Esophagus squamous epithelium (tissue), 5 donors: ENCODE results near the gene LYRM2. TPM values are rescaled to one million over a fixed set of nuclear protein-coding genes. Genes with fewer than 3 reads are reported as not detected.
"Not testable (repeated sequence)": the region's sequence is repeated elsewhere in the genome, so short reads cannot be mapped to it uniquely, and the experiment has no call there.

Source experiments
- DNase-seq: peaks from one replicate; lab custom pipeline; 2025; lab: John Stamatoyannopoulos, UW
- H3K27ac ChIP-seq, 4 donors: fragments of 200-600 bp; sonication (generic); one replicate each; pipeline ENCODE4 v1.5.1; 2016 to 2019; ENCODE audit warnings: mild to moderate bottlenecking in 1 of 4
- H3K27me3 ChIP-seq, 4 donors: fragments of 200-600 bp; sonication (generic); 1 replicate in 3 of 4; 2 replicates in 1 of 4; pipeline versions ENCODE4 v1.5.1 to v1.6.0; 2017 to 2021; ENCODE audit warnings: antibody characterized with exemption in 1 of 4
- H3K36me3 ChIP-seq, 3 donors: fragments of 200-600 bp; sonication (generic); one replicate each; pipeline ENCODE4 v1.5.1; 2016 to 2019
- H3K4me1 ChIP-seq, 3 donors: fragments of 200-600 bp; sonication (generic); one replicate each; pipeline ENCODE4 v1.5.1; 2017 to 2019
- H3K4me3 ChIP-seq, 4 donors: fragments of 200-600 bp; sonication (generic); 1 replicate in 3 of 4; 2 replicates in 1 of 4; pipeline ENCODE4 v1.5.1; 2016 to 2019; ENCODE audit warnings: mild to moderate bottlenecking in 2 of 4, moderate library complexity in 1 of 4
- H3K9me3 ChIP-seq, 3 donors: fragments of 200-600 bp; sonication (generic); one replicate each; pipeline ENCODE4 v1.5.1; 2016 to 2019
- POLR2A ChIP-seq, 4 donors: fragments of 450-650 bp; IDR thresholded peaks; one replicate each; pipeline ENCODE4 v1.6.1; 2017; ENCODE audit warnings: antibody characterized with exemption in 4 of 4, mild to moderate bottlenecking in 4 of 4, moderate library complexity in 3 of 4
- WGBS, 2 donors: methylation state at CpG; one replicate each; pipeline ENCODE4 v1.1.5; 2018; 5-methylcytosine and 5-hydroxymethylcytosine counted together
- intact Hi-C: fragments of 100-400 bp; cut with DNase I; formaldehyde crosslinking; loops from one replicate; pipeline ENCODE4 v1.15.0; 2022
- total RNA-seq, 4 donors: library from RNA; depleted of rRNA; stranded (reverse); fragments of >200 nt; gene quantifications; one replicate each; pipeline ENCODE4 v1.1.0, GENCODE V29; 2016
- TF ChIP-seq, protein P1 (sequence below), 6 experiments: fragments of 450-650 bp in 4 of 6; fragments of 200-600 bp in 2 of 6; sonication (generic) in 2 of 6; IDR thresholded peaks; one replicate each; pipeline ENCODE4 v1.5.1; 2016 to 2019; ENCODE audit warnings: antibody characterized with exemption in 6 of 6, mild to moderate bottlenecking in 4 of 6, moderate library complexity in 4 of 6
- donor health status: DM: yes; HTN: yes; CAD: no.

Gene LYRM2
- total RNA-seq, 4 donors from 2014 or later = 4.6 to 16.6 (median 15.1) TPM

GRCh38 chr6:89650579-89650978 is 12.0 kb upstream of the LYRM2 start:
- Histone ChIP-seq H3K27ac (no peak overlapping the region), H3K36me3 (peaks cover 11 to 98% (median 39%) of the 10 kb centered on the region in 3 donors)
- 90 to 92% methylated on average over 6 to 8 of the region's 8 CpGs for WGBS, 2 donors

GRCh38 chr6:89649682-89650081 is 11.1 kb upstream of the LYRM2 start:
- no peaks in the 10 kb centered on the region for H3K9me3 ChIP-seq
- WGBS, 2 donors = 94 to 100% methylated on average over 1 of the region's 1 CpG
- H3K36me3 ChIP-seq = peaks cover 11 to 98% (median 33%) of the 10 kb centered on the region in 3 donors
- TF ChIP-seq POLR2A (IDR thresholded peaks at IDR 0.05) = no peak
- H3K4me1 ChIP-seq = peaks cover 0 to 6% (median 0%) of the 10 kb centered on the region in 3 donors
- H3K27me3 ChIP-seq = no peaks in the 10 kb centered on the region
- intact Hi-C loops = no loop called here
- no peak overlapping the region for H3K27ac ChIP-seq
- H3K4me3 ChIP-seq = no peak overlapping the region
- DNase-seq = no peak

More at GRCh38 chr6:89650579-89650978, 12.0 kb upstream of the LYRM2 start:
- Histone ChIP-seq H3K4me1 (no peaks in the 10 kb centered on the region), H3K9me3 (no peaks in the 10 kb centered on the region), H3K27me3 (no peaks in the 10 kb centered on the region), H3K4me3 (no peak overlapping the region)
- no peak for TF ChIP-seq POLR2A (IDR thresholded peaks at IDR 0.05)
- TF ChIP-seq, protein P1, sequence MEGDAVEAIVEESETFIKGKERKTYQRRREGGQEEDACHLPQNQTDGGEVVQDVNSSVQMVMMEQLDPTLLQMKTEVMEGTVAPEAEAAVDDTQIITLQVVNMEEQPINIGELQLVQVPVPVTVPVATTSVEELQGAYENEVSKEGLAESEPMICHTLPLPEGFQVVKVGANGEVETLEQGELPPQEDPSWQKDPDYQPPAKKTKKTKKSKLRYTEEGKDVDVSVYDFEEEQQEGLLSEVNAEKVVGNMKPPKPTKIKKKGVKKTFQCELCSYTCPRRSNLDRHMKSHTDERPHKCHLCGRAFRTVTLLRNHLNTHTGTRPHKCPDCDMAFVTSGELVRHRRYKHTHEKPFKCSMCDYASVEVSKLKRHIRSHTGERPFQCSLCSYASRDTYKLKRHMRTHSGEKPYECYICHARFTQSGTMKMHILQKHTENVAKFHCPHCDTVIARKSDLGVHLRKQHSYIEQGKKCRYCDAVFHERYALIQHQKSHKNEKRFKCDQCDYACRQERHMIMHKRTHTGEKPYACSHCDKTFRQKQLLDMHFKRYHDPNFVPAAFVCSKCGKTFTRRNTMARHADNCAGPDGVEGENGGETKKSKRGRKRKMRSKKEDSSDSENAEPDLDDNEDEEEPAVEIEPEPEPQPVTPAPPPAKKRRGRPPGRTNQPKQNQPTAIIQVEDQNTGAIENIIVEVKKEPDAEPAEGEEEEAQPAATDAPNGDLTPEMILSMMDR (IDR thresholded peaks at IDR 0.05) = no peak
- intact Hi-C loops = no loop called here
- no peak for DNase-seq

GRCh38 chr6:89644864-89645263 is 6.3 kb upstream of the LYRM2 start:
- DNase-seq = no peak
- Histone ChIP-seq H3K9me3 (no peaks in the 10 kb centered on the region), H3K36me3 (peaks cover 11 to 84% (median 19%) of the 10 kb centered on the region in 3 donors), H3K27ac (no peak overlapping the region), H3K4me1 (peaks cover 0 to 11% (median 0%) of the 10 kb centered on the region in 3 donors), H3K27me3 (no peaks in the 10 kb centered on the region), H3K4me3 (no peak overlapping the region)
- 29 to 46% methylated on average over 4 of the region's 4 CpGs for WGBS, 2 donors
- intact Hi-C loops = no loop called here
- TF ChIP-seq POLR2A (IDR thresholded peaks at IDR 0.05) = no peak
- TF ChIP-seq, protein P1 (IDR thresholded peaks at IDR 0.05) = no peak

- intact Hi-C loops = no loop called here
- no peak for DNase-seq
- no peaks in the 10 kb centered on the region for H3K27me3 ChIP-seq
- TF ChIP-seq, protein P1 (IDR thresholded peaks at IDR 0.05) = no peak
- TF ChIP-seq POLR2A (IDR thresholded peaks at IDR 0.05) = no peak
- H3K4me3 ChIP-seq = no peak overlapping the region
- peaks cover 0 to 22% (median 0%) of the 10 kb centered on the region in 3 donors for H3K4me1 ChIP-seq
- no peaks in the 10 kb centered on the region for H3K9me3 ChIP-seq
- no peak overlapping the region for H3K27ac ChIP-seq
- 56 to 59% methylated on average over 2 to 3 of the region's 3 CpGs for WGBS, 2 donors
- peaks cover 5 to 69% (median 19%) of the 10 kb centered on the region in 3 donors for H3K36me3 ChIP-seq
Observed at GRCh38 chr6:89643406-89643805, 4.9 kb upstream of the LYRM2 start.

DNA sequence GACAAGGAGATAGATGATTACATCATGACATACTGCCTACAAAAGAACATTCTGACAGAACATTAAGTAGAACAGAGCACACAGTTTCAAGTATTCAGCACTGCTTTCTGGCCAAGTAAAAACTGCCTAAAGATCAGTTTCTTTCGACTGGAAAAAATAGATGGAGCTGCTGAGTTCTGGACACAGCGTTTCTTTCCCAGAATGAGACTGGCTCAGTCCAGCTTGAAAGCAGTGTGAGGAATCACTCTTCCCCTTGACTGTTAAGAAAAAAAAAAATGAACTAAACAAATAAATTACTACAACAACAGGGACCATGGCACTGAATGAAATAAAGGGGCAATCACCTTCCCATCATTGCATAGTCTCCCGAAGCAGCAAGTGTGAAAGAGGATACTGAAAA is 4.4 kb upstream of the LYRM2 start:
- peaks cover 0 to 23% (median under 1%) of the 10 kb centered on the region in 3 donors for H3K4me1 ChIP-seq
- no peak for TF ChIP-seq POLR2A (IDR thresholded peaks at IDR 0.05)
- TF ChIP-seq, protein P1 (IDR thresholded peaks at IDR 0.05) = no peak
- H3K9me3 ChIP-seq = no peaks in the 10 kb centered on the region
- no peak overlapping the region for H3K27ac ChIP-seq
- 88% methylated on average over 3 of the region's 3 CpGs for WGBS, 2 donors
- peaks cover 5 to 65% (median 15%) of the 10 kb centered on the region in 3 donors for H3K36me3 ChIP-seq
- H3K27me3 ChIP-seq = no peaks in the 10 kb centered on the region
- no peak overlapping the region for H3K4me3 ChIP-seq
- no peak for DNase-seq
- intact Hi-C loops = no loop called here

DNA sequence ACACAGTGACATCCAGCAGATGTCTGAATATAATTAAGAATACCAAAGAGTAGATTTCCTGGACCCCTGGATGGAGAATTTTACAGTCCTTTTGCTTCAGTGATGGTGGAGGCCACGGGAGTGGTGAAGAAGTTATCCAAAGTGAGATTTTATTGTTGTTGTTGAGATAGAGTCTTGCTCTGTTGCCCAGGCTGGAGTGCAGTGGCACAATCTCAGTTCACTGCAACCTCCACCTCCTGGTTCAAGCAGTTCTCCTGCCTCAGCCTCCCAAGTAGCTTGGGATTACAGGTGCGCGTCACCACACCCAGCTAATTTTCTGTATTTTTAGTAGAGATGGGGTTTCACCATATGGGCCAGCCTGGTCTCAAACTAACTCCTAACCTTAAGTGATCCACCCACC is 3.0 kb upstream of the LYRM2 start:
- DNase-seq, H3K9me3 ChIP-seq, H3K27ac ChIP-seq, intact Hi-C loops, H3K27me3 ChIP-seq, H3K4me3 ChIP-seq: not testable (repeated sequence)
- peaks cover 0 to 58% (median 4%) of the 10 kb centered on the region in 3 donors for H3K36me3 ChIP-seq
- peaks cover 0 to 33% (median 8%) of the 10 kb centered on the region in 3 donors for H3K4me1 ChIP-seq
- 100% methylated on average over 3 of the region's 3 CpGs for WGBS, 2 donors
